Measurements from ENCODE around the gene ABHD13.

Gene ABHD13

DNA sequence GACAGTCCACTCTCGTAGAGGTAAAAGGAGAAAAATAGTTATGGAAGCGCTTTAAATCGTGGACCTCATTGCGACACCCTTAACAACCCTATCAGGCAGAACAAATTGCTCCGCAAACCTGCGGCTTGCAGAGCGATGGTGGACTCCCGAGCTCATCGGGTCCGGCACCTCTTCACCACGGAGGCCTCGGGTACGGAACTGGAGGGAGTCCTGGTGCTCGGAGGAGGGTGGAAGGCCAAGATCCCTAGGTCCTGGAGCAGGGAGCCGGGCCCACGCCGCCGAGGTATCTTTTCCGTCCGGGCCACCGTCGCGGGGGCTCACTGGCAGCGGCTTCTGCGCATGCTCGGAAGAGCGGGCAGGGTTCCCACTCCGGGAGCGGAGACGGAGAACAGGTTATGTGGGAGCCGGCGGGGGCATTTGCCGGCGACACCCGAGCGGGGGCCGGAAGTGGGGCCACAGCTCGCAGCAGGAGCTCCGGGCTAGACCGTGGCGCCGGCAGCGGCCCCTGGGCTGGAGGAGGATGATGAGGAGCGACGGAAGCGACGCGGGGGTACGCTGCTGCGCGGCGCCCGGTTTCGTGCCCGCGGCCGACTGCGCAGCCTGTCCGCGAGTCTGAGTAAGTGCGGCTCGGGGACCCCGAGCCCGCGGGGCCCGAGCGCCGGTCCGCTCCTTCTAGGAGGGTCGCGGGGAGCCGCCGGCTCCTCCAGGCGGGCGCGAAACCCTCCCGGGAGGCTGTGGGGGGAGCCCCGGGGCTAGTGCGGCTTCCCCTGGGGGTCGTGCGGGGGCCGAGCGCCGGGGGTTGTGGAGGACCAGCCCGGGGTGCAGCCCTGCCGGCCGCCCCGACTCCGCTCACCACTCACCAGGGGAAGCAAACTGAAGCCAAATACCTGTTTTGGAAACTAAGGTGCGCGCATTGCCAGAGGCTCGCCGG lies at the start of gene ABHD13:
TSS of gene ABHD13 (plus strand) at position 349 of the 931 bp plus-strand sequence. CDS start 10,827 bp downstream, outside the sequence.
- Mint-ChIP-seq H3K36me3 (no peaks in the 10 kb centered on the region), H3K4me3 (peak within 1 kb of the TSS; percentile 94), H3K4me1 (peaks cover 46% of the 10 kb centered on the region), H3K27ac (peak within 1 kb of the TSS; percentile 97), H3K9me3 (no peaks in the 10 kb centered on the region), H3K27me3 (no peaks in the 10 kb centered on the region)
- ATAC-seq = peak; percentile 90

DNA sequence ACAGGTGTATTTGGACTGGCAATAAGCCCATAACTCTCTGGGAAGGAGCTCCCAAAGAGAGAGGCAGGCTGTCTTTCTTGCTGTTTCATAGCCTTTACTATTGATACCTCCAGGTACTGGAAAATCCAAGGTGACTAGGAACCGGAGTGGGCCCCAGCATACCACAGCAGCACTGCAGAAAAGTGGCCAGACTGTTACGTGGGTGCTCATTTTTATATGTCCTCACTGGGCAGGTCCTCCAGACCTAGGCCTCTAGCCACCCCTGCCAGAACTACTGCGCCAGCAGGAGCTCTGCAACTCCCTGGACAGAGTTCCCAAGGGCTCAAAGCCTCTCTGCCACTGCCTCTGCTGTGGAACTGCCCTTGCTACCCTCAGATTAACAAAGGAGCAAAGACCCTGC lies 49.3 kb upstream of the ABHD13 start:
- no peak for ATAC-seq
- Mint-ChIP-seq H3K27ac (no peak overlapping the region), H3K27me3 (peaks cover 7% of the 10 kb centered on the region), H3K4me3 (no peak overlapping the region), H3K4me1 (no peaks in the 10 kb centered on the region), H3K36me3 (peaks cover 12% of the 10 kb centered on the region), H3K9me3 (peaks cover 17% of the 10 kb centered on the region)

DNA sequence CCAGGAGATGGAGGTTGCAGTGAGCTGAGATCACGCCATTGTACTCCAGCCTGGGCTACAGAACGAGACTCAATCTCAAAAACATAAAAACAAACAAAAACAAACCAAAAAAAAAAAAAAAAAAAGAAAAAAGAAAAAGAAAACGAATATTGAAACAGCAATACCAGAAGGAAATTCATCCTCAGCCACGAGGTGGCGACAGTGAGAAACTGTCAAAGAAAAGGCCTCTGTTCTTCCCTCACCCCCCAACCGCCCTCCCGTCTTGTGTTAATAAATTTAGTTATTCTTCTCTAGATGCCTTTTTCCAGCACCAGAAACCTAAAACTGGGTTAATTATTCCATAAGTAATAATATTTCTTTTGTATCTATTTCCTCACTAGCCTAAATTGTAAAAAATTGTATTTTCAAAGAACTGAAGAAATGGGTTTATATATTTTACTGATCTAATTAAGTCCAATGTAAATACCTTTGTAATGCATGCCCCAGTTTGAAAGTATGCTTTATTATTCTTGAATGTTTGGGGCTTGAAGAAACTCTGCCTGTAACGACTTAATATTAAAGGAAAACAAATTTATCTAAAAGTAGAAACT lies 41.4 kb upstream of the ABHD13 start:
- ATAC-seq = no peak
- Mint-ChIP-seq H3K4me3 (no peak overlapping the region), H3K4me1 (no peaks in the 10 kb centered on the region), H3K9me3 (peaks cover 6% of the 10 kb centered on the region), H3K27me3 (no peaks in the 10 kb centered on the region), H3K36me3 (no peaks in the 10 kb centered on the region), H3K27ac (no peak overlapping the region)

DNA sequence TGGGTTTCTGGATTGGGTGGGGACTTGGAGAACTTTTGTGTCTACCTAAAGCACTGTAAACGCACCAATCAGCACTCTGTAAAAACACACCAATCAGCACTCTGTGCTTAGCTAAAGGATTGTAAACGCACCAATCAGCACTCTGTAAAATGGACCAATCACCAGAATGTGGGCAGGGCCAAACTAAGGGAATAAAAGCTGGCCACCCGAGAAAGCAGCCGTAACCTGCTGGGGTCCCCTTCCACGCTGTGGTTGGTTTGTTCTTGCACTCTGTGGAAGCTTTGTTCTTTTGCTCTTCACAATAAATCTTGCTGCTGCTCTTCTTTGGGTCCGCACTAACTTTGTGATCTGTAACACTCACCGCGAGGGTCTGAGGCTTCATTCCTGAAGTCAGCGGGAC lies 40.1 kb upstream of the ABHD13 start:
- no peak for ATAC-seq
- no peaks in the 10 kb centered on the region for H3K36me3 Mint-ChIP-seq
- H3K4me1 Mint-ChIP-seq = peaks cover 2% of the 10 kb centered on the region
- no peak overlapping the region for H3K27ac Mint-ChIP-seq
- H3K4me3 Mint-ChIP-seq = no peak overlapping the region
- no peaks in the 10 kb centered on the region for H3K27me3 Mint-ChIP-seq
- H3K9me3 Mint-ChIP-seq = peaks cover 6% of the 10 kb centered on the region

DNA sequence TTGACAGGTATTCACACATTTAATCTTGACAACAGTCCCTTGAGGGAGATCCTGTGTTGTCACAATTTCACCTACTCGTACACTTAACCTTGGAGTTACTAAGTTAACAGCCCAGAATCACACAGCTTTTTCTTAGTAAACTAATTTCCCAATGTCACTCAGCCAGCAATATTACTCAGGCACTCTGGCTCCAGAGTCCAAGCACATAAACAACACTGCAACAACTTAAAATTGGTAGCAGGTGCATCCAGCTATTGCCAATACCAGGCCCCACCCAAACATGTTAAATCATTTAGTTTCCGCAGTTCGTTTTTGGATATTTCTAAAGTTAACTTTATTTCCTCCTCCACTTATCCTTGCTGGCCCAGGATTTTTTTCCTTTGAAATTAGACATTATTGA lies 35.5 kb upstream of the ABHD13 start:
- Mint-ChIP-seq H3K4me1 (peaks cover 20% of the 10 kb centered on the region), H3K4me3 (no peak overlapping the region), H3K27me3 (no peaks in the 10 kb centered on the region), H3K36me3 (no peaks in the 10 kb centered on the region), H3K9me3 (no peaks in the 10 kb centered on the region), H3K27ac (no peak overlapping the region)
- ATAC-seq = no peak

DNA sequence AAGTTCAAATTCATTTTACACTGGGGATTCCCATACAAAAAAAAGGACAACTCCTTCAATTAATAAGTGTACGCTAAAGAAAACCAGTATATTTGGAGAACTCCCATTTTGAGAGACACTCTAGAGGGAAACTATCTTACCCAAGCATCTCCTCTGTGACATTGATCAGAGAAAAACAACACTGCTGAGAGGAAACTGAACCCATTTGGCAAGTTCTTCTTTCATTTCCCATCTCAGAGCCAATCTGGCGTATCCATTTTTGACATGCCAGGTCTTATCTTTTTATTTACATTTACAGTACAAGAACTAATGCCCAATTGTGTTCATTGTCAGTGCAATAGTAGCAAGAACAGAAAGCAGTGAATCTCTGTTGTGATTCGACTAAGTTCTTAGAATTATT lies 33.0 kb upstream of the ABHD13 start:
- no peak overlapping the region for H3K4me3 Mint-ChIP-seq
- no peaks in the 10 kb centered on the region for H3K27me3 Mint-ChIP-seq
- H3K36me3 Mint-ChIP-seq = no peaks in the 10 kb centered on the region
- peak overlapping the region; percentile 75 for H3K27ac Mint-ChIP-seq
- no peaks in the 10 kb centered on the region for H3K9me3 Mint-ChIP-seq
- no peak for ATAC-seq
- H3K4me1 Mint-ChIP-seq = peaks cover 20% of the 10 kb centered on the region

DNA sequence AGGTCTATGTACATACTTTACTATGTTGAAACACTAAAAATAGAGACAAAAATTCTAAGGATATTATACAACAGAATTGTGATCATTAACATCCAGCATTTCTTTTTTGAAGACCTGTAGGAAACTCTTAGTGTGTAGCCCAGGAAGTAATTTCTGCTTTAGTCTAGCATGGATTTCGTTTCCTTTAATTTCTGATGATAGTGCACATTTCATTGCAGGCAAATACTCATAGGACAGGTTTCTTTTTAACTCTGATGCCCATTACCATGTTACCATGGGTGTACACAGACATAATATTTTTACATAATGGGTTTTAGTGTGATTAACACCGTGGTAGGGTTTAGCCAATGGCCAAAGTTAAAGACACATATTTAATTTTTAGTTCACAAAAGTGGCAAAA lies 29.9 kb upstream of the ABHD13 start:
- Mint-ChIP-seq H3K27ac (no peak overlapping the region), H3K27me3 (no peaks in the 10 kb centered on the region), H3K4me1 (peaks cover 17% of the 10 kb centered on the region), H3K36me3 (peaks cover 14% of the 10 kb centered on the region), H3K4me3 (no peak overlapping the region), H3K9me3 (peaks cover 9% of the 10 kb centered on the region)
- ATAC-seq = no peak

DNA sequence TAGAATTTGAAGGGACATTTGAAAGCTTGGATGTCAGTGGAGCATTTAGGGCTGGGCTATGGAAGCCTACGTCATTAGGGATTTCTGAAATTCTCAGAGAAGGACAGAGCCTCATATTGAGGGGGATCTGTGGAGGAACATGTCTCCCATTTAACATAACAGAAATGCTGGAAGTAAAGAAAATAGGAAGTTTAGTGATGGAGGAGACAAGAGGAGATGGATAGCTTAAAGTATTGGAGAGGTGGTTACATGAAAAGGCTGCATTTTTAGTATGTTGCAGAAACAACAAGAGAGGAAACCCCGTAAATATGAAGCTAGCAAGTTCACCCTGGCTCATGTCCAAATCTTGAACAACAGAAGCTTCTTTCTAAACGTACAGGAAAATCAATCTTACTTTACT lies 27.3 kb upstream of the ABHD13 start:
- no peak for ATAC-seq
- peaks cover 24% of the 10 kb centered on the region for H3K9me3 Mint-ChIP-seq
- H3K36me3 Mint-ChIP-seq = peaks cover 23% of the 10 kb centered on the region
- H3K27me3 Mint-ChIP-seq = no peaks in the 10 kb centered on the region
- H3K4me1 Mint-ChIP-seq = no peaks in the 10 kb centered on the region
- no peak overlapping the region for H3K4me3 Mint-ChIP-seq
- no peak overlapping the region for H3K27ac Mint-ChIP-seq

DNA sequence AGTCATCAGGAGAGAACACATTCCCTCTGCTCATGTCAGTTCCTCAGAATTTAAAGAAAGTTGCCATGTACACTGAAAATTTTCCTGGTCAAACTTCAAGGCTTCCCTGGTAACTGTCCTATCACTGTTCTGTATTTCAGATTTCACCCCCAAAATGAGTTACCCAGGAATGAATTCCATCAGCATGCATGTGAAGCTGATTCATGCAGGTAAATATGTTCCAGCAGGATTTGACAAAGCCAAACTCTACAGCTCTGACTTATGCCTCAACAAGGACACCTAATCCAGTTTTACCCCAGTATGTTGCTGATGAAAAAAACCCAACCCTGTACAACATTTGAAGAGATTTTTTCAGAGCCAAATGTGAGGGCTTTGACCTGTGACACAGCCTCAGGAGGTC lies 24.4 kb upstream of the ABHD13 start:
- H3K27me3 Mint-ChIP-seq = no peaks in the 10 kb centered on the region
- H3K27ac Mint-ChIP-seq = no peak overlapping the region
- no peak overlapping the region for H3K4me3 Mint-ChIP-seq
- peaks cover 28% of the 10 kb centered on the region for H3K9me3 Mint-ChIP-seq
- no peak for ATAC-seq
- H3K36me3 Mint-ChIP-seq = peaks cover 23% of the 10 kb centered on the region
- H3K4me1 Mint-ChIP-seq = no peaks in the 10 kb centered on the region

DNA sequence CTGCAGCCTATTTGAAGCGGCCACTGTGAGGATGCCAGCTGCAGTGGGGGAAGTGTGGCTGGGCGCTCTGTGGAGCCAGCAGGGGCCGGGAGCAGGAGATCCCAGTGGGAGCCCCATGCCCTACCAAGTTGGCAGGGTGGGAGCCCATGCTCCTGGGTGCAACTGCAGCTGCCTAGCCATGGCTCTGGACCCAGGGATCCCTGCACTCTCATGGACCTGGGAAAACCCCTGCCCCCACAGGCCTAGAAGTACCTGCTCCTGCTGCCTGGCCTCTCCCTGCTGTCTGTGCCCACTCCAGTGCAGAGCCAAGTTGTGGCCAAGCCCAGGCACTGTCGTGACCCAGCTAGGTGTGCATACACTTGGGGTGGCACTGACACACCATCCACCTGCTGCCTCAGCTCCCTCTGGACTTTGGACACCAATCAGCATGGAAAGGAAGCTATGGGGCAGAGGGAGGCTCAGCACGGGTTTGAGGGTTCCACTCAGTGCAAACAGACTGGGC lies 23.7 kb upstream of the ABHD13 start:
- Mint-ChIP-seq H3K27me3 (no peaks in the 10 kb centered on the region), H3K9me3 (peaks cover 31% of the 10 kb centered on the region), H3K27ac (no peak overlapping the region), H3K4me3 (no peak overlapping the region), H3K36me3 (peaks cover 23% of the 10 kb centered on the region), H3K4me1 (no peaks in the 10 kb centered on the region)
- no peak for ATAC-seq

DNA sequence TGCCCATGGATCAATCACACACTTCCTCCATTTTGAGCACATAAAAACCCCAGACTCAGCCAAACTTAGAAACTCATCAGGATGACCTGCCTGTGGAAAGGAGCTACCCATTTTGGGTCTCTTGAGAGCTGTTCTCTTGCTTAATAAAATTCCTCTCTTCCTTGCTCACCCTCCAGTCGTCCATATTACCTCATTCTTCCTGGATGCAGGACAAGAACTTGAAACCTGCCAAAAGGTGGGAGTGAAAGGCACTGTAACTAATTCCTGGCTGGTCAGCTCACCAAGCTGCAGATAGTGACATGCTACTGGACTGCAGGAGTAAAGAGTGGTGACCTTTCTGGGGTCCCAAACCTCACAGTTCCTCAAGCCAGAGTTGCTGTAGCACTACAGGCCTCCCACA lies 23.0 kb upstream of the ABHD13 start:
- no peak overlapping the region for H3K27ac Mint-ChIP-seq
- ATAC-seq = no peak
- no peak overlapping the region for H3K4me3 Mint-ChIP-seq
- no peaks in the 10 kb centered on the region for H3K4me1 Mint-ChIP-seq
- peaks cover 23% of the 10 kb centered on the region for H3K36me3 Mint-ChIP-seq
- H3K9me3 Mint-ChIP-seq = peaks cover 33% of the 10 kb centered on the region
- no peaks in the 10 kb centered on the region for H3K27me3 Mint-ChIP-seq

DNA sequence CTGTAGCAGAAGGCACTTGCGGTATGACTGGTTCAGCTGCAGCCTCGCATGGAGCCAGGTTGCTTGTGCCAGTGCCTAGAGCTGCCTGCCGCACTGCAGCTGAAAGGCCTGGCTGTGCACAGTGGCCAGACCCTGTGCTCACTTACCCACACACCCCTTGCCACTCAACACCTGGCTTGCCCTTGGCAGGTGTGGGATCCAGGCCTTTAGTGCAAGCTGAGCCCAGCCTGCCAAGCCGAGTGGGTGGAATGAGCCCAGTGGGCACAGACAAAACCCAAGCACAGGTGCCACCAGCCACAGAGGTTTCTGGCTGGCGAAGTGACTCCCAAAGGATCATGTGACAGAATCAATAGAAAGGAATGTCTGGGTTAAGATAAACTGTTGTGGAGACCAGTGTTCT lies 22.3 kb upstream of the ABHD13 start:
- peaks cover 32% of the 10 kb centered on the region for H3K9me3 Mint-ChIP-seq
- H3K27me3 Mint-ChIP-seq = no peaks in the 10 kb centered on the region
- no peak overlapping the region for H3K4me3 Mint-ChIP-seq
- ATAC-seq = no peak
- H3K36me3 Mint-ChIP-seq = peaks cover 17% of the 10 kb centered on the region
- H3K27ac Mint-ChIP-seq = no peak overlapping the region
- H3K4me1 Mint-ChIP-seq = no peaks in the 10 kb centered on the region

DNA sequence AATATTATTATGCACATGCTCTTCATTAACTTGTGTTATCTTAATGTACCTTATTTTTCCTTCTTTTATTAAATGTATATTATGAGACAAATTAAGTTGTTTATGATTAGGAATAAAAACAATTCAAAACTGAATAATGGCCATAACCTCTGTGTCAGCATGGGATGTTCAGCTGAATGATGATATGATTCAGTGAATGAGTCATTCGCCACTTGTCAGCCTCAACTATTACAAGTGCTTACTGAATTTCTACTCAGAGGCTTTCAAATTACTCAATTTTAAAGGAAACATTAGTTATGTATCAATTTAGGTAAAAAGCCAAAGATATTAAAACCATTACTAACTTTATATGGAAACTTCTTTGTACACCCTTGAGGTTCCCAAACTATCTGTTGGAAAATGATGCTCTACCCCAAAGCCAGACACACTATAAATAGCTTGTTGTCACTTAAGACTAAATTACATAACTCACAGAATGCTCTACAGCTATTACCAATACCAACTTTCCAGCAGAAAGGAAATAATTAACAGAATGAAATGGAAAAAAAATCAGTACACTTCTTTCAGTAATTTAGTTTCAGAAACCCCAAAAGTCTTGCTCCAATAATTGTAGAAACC lies 17.3 kb upstream of the ABHD13 start:
- Mint-ChIP-seq H3K4me3 (no peak overlapping the region), H3K27ac (no peak overlapping the region), H3K4me1 (peaks cover 6% of the 10 kb centered on the region), H3K27me3 (no peaks in the 10 kb centered on the region), H3K9me3 (peaks cover 9% of the 10 kb centered on the region), H3K36me3 (peaks cover under 1% of the 10 kb centered on the region)
- ATAC-seq = no peak

DNA sequence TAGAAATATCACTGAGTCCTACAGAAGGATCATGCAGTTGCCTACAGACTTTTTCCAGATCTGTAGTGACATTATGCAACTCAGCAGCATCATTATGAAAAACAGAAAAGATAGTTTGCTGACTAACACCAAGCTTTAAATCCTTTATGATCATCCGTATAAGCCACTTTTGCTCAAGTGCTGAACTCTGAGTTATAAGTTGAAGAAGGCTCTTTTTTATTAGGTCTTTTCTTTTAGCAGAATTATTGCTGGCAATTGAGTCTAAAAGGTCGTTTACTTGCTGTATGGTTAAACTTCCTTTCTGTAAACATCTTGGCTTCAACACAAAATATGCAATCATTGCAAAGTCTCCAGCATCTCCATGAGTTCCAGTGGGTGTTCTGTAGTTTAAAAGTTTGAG lies 7.6 kb upstream of the ABHD13 start:
- Mint-ChIP-seq H3K4me1 (peaks cover 27% of the 10 kb centered on the region), H3K27ac (no peak overlapping the region), H3K4me3 (no peak overlapping the region), H3K36me3 (peaks cover 41% of the 10 kb centered on the region), H3K27me3 (no peaks in the 10 kb centered on the region), H3K9me3 (peaks cover 8% of the 10 kb centered on the region)
- ATAC-seq = no peak

DNA sequence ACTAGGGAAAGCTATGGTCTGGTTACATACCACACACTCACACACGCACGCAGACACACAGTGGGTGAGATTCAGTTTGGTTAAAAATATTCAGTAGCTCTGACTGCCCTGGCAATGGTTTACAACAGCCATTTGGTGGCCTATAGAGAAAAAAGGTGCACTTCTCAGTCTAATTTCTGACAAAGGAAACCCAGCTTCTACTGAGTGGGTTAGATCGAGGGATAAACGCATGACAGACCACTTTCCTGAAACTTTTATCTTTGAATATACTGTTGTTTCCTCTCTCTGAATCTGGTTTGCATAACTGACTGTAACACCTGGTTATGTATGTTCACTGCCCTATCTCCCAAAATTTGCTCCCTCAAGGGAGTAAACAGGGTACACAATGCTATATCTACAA lies 5.3 kb upstream of the ABHD13 start:
- no peaks in the 10 kb centered on the region for H3K27me3 Mint-ChIP-seq
- no peak overlapping the region for H3K27ac Mint-ChIP-seq
- H3K36me3 Mint-ChIP-seq = peaks cover 35% of the 10 kb centered on the region
- peaks cover 41% of the 10 kb centered on the region for H3K4me1 Mint-ChIP-seq
- no peak for ATAC-seq
- no peak overlapping the region for H3K4me3 Mint-ChIP-seq
- peaks cover 8% of the 10 kb centered on the region for H3K9me3 Mint-ChIP-seq
